ENCODE results near the gene OR2T35.

OR2T35 gene

GRCh38 chr1:248597589-248597988 lies 47.5 kb downstream of the OR2T35 start, which contains the start of gene OR2T10:
Gene OR2T10 (minus strand): TSS chr1:248597700. CDS start chr1:248593768, 3,932 bp downstream.
- no peaks in the 10 kb centered on the region for H3K27me3 Mint-ChIP-seq (ENCODE audit: low read depth)
- peaks cover 1% of the 10 kb centered on the region for H3K4me1 Mint-ChIP-seq (ENCODE audit: low read depth)
- H3K4me3 Mint-ChIP-seq = no peak within 1 kb of the TSS
- H3K9me3 Mint-ChIP-seq = no peaks in the 10 kb centered on the region
- no peak within 1 kb of the TSS for H3K27ac Mint-ChIP-seq
- H3K36me3 Mint-ChIP-seq (ENCODE audit: low read depth) = no peaks in the 10 kb centered on the region

GRCh38 chr1:248596615-248597014 lies 48.5 kb downstream of the OR2T35 start:
- Mint-ChIP-seq H3K4me3 (no peak overlapping the region), H3K27ac (no peak overlapping the region), H3K36me3 (ENCODE audit: low read depth) (no peaks in the 10 kb centered on the region), H3K4me1 (ENCODE audit: low read depth) (peaks cover 1% of the 10 kb centered on the region), H3K27me3 (ENCODE audit: low read depth) (no peaks in the 10 kb centered on the region), H3K9me3 (no peaks in the 10 kb centered on the region)

DNA sequence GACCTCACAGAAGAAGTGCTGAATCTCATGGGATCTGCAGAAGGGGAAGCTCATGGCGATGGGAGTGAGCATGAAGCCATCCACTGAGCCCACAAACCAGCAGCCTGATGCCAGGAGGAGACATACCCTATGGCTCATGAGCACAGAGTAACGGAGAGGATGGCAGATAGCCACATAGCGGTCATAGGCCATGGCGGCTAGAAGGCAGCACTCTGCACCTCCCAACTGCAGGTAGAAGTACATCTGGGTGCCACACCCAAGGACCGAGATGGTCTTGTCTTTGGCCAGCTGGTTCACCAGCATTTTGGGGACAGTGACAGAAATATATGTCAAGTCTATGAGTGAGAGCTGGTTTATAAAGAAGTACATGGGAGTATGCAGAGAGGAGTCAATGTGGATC lies 51.9 kb downstream of the OR2T35 start:
- H3K27me3 Mint-ChIP-seq (ENCODE audit: low read depth) = no peaks in the 10 kb centered on the region
- peaks cover 1% of the 10 kb centered on the region for H3K4me1 Mint-ChIP-seq (ENCODE audit: low read depth)
- H3K9me3 Mint-ChIP-seq = no peaks in the 10 kb centered on the region
- no peak overlapping the region for H3K4me3 Mint-ChIP-seq
- no peaks in the 10 kb centered on the region for H3K36me3 Mint-ChIP-seq (ENCODE audit: low read depth)
- H3K27ac Mint-ChIP-seq = no peak overlapping the region

DNA sequence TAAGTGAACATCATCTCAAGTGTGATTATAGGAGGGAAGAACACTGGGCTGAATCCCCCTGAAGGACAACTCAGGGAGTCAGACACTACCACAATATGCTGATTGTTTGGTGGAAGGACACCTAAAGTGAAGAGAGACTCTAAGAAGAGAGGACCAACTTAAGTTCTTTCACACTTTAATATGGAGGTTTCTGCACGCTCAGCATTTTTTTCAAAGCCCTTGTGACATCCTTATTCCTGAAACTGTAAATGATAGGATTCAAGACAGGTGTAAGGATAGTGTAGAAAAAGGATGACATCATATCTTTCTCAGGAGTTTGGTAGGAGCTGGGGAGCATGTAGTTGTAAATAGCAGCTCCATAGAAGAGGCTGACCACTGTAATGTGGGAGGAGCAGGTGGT lies 52.4 kb downstream of the OR2T35 start:
- no peak overlapping the region for H3K27ac Mint-ChIP-seq
- no peak overlapping the region for H3K4me3 Mint-ChIP-seq
- H3K36me3 Mint-ChIP-seq (ENCODE audit: low read depth) = no peaks in the 10 kb centered on the region
- H3K4me1 Mint-ChIP-seq (ENCODE audit: low read depth) = peaks cover 1% of the 10 kb centered on the region
- no peaks in the 10 kb centered on the region for H3K9me3 Mint-ChIP-seq
- H3K27me3 Mint-ChIP-seq (ENCODE audit: low read depth) = no peaks in the 10 kb centered on the region

DNA sequence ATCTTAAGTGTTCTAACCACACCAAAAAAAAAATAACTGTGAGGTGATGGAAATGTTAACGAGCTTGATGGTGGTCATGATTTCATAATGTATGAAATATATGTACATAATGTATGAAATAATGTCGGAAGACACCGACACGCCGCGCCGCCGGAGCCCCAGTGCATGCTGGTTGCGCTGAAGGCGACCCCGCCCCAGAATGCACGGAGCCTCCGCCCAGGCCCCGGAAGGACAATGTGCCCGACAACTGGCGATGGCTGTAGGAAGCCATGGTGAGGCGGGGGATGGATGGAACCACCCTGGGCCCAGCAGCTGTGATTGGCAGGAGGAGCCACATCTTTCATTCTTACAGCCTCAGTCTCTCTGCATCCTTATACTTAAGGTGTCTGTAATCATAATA lies 55.0 kb downstream of the OR2T35 start:
- Mint-ChIP-seq H3K27ac (no peak overlapping the region), H3K4me1 (ENCODE audit: low read depth) (no peaks in the 10 kb centered on the region), H3K4me3 (no peak overlapping the region), H3K27me3 (ENCODE audit: low read depth) (no peaks in the 10 kb centered on the region), H3K36me3 (ENCODE audit: low read depth) (no peaks in the 10 kb centered on the region), H3K9me3 (peaks cover 2% of the 10 kb centered on the region)

DNA sequence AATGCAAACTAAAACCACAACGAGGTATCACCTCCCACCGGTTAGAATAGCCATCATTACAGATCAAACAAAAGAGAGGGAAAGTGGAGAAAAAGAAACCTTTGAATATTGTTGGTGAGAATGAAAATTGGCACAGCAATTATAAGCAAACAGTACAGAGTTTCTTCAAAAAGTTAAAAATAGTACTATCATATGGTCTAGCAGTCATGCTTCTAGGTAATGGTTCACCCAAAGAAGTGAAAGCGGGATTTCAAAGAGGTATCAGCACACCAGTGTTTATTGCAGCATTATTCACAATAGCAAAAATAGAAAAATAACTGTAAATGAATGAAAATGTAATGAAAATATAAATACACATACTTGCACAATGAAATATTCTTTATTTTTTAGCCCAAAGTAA lies 55.7 kb downstream of the OR2T35 start:
- H3K4me1 Mint-ChIP-seq (ENCODE audit: low read depth) = no peaks in the 10 kb centered on the region
- no peaks in the 10 kb centered on the region for H3K36me3 Mint-ChIP-seq (ENCODE audit: low read depth)
- peaks cover 2% of the 10 kb centered on the region for H3K9me3 Mint-ChIP-seq
- no peak overlapping the region for H3K4me3 Mint-ChIP-seq
- no peaks in the 10 kb centered on the region for H3K27me3 Mint-ChIP-seq (ENCODE audit: low read depth)
- no peak overlapping the region for H3K27ac Mint-ChIP-seq

Data from T-helper 1 cell treated with Interleukin-12 subunit alpha and Interleukin-12 subunit beta and Interleukin-4 antibody, amounts not matched to agents 30 μg/mL and 1 μg/mL, for 36 hours (primary cell).